Left colon (tissue), 2 donors: ENCODE measurements around the gene ADGRB3. TPM values are rescaled to one million over a fixed set of nuclear protein-coding genes. Genes with fewer than 3 reads are reported as not detected.

ENCODE experiments used
- ATAC-seq: fragments of 200-7000 bp; cut with Tn5 transposase; one replicate; pipeline ENCODE4 v1.9.1; 2020; ENCODE audit warnings: mild to moderate bottlenecking, moderate library complexity
- DNase-seq, 2 donors: peaks; one replicate each; pipeline ENCODE4 v3.0.0-alpha.2; 2020
- intact Hi-C, 2 donors: fragments of 100-400 bp; cut with DNase I in 1 of 2; cut with micrococcal nuclease in 1 of 2; formaldehyde crosslinking; loops; one replicate each; pipeline versions ENCODE4 v1.11.2 to v1.14.0; 2022; cut with DNase I, micrococcal nuclease
- long read RNA-seq: library from polyadenylated mRNA; unstranded; transcript quantifications from one replicate; pipeline ENCODE4 v2.0.0, GENCODE V29; 2021
- total RNA-seq, 2 donors: library from RNA; stranded (reverse); fragmentation: NEBNext Ultra II Directional; extraction: Animal tissue kit (Norgen Biotek cat#: 25700); gene quantifications; one replicate each; pipeline ENCODE4 v1.2.1, GENCODE V29; 2021
- donor health status: DM: no; HTN: no; CAD: no.
- donor health status: DM: yes; HTN: yes; CAD: no.

Gene ADGRB3
- 1 to 10 TPM in 1 of 2 donors, under 1 TPM in 1; 0.37 to 1.2 TPM for total RNA-seq
- long read RNA-seq, partial matches to known transcripts = 0 of 1 reads
- long read RNA-seq, other reads (novel, unspliced or antisense) = 1 of 1 reads

GRCh38 chr6:68634726-68635411, at the start of gene ADGRB3:
ADGRB3 (plus strand) TSS chr6:68635282; CDS start chr6:68638676, 3,394 bp downstream.
- intact Hi-C loops = no loop called here
- ATAC-seq (peak; percentile 97), DNase-seq (peak; percentile 44 to 68)

GRCh38 chr6:68593558-68593957, 41.5 kb upstream of the ADGRB3 start:
- intact Hi-C loops = no loop called here
- no peak for ATAC-seq
- no peak for DNase-seq

GRCh38 chr6:68597642-68598041, 37.4 kb upstream of the ADGRB3 start:
- DNase-seq (no peak), ATAC-seq (no peak)
- intact Hi-C loops = no loop called here

GRCh38 chr6:68615938-68616337, 19.1 kb upstream of the ADGRB3 start:
- ATAC-seq (no peak), DNase-seq (no peak)
- intact Hi-C loops = no loop called here

- ATAC-seq (no peak), DNase-seq (no peak)
- intact Hi-C loops = no loop called here
These were observed 9.1 kb upstream of the ADGRB3 start for GRCh38 chr6:68625998-68626397.

- intact Hi-C loops = no loop called here
- no peak for DNase-seq
- ATAC-seq = no peak
These were observed 6.9 kb upstream of the ADGRB3 start for GRCh38 chr6:68628161-68628560.

GRCh38 chr6:68632734-68633133, 2.3 kb upstream of the ADGRB3 start:
- intact Hi-C loops = no loop called here
- no peak for ATAC-seq
- no peak for DNase-seq

GRCh38 chr6:68633281-68633971, 1.7 kb upstream of the ADGRB3 start:
- no peak for DNase-seq
- intact Hi-C loops = no loop called here
- no peak for ATAC-seq

GRCh38 chr6:68633972-68634725, 933 bp upstream of the ADGRB3 start:
- peak; percentile 12 for ATAC-seq
- DNase-seq = no peak
- intact Hi-C loops = no loop called here

- intact Hi-C loops = no loop called here
- ATAC-seq = no peak
These were observed 277 bp downstream of the ADGRB3 start for GRCh38 chr6:68635412-68635705.

GRCh38 chr6:68635706-68636513, 828 bp downstream of the ADGRB3 start:
- ATAC-seq (no peak), DNase-seq (no peak)
- intact Hi-C loops = no loop called here

More at GRCh38 chr6:68635412-68635705, 277 bp downstream of the ADGRB3 start:
- DNase-seq = no peak

GRCh38 chr6:68636666-68637065, 1.6 kb downstream of the ADGRB3 start:
- no peak for ATAC-seq
- intact Hi-C loops = no loop called here
- DNase-seq = no peak

GRCh38 chr6:68637071-68637470, 2.0 kb downstream of the ADGRB3 start:
- no peak for ATAC-seq
- DNase-seq = no peak
- intact Hi-C loops = no loop called here

GRCh38 chr6:68637782-68638181, 2.7 kb downstream of the ADGRB3 start:
- DNase-seq (no peak), ATAC-seq (no peak)
- intact Hi-C loops = no loop called here

- intact Hi-C loops = no loop called here
These were observed 3.3 kb downstream of the ADGRB3 start for GRCh38 chr6:68638230-68638900.

GRCh38 chr6:68639211-68639610, 4.1 kb downstream of the ADGRB3 start:
- no peak for ATAC-seq
- no peak for DNase-seq
- intact Hi-C loops = no loop called here

More at GRCh38 chr6:68638230-68638900, 3.3 kb downstream of the ADGRB3 start:
- ATAC-seq (no peak), DNase-seq (peak in 1 of 2 donors; percentile 31)

- ATAC-seq = no peak
- DNase-seq = no peak
- intact Hi-C loops = no loop called here
These were observed 4.9 kb downstream of the ADGRB3 start for GRCh38 chr6:68639826-68640490.

- ATAC-seq = no peak
- no peak for DNase-seq
- intact Hi-C loops = no loop called here
These were observed 5.4 kb downstream of the ADGRB3 start for GRCh38 chr6:68640491-68640835.
